Activated gamma-delta T cell (primary cell): ENCODE measurements around the gene SAG.

Source experiments
- DNase-seq: peaks from one replicate; lab custom pipeline; 2025; lab: John Stamatoyannopoulos, UW

Gene SAG

DNA sequence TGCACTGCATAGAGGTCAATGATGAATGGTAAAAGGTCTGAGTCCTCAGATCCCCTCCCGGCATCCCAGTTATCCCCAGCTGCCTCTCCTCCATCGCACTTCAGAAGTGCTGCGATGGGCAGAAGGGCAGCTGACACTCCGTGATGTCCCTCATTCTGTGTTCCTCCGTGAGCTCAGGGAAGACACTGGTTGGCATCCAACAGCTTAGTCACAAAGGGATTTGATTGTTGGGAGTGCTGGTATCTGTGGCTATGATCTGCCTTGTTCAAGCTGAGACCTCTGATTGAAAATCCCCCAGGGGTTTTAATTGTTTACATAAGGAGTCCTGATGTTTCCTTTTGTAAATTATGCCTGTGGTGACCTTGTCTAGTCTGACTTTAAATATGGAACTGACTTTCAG lies 19.0 kb upstream of the SAG start:
- DNase-seq: no peak

GRCh38 chr2:233289648-233290047 lies 18.0 kb upstream of the SAG start:
- no peak for DNase-seq

DNA sequence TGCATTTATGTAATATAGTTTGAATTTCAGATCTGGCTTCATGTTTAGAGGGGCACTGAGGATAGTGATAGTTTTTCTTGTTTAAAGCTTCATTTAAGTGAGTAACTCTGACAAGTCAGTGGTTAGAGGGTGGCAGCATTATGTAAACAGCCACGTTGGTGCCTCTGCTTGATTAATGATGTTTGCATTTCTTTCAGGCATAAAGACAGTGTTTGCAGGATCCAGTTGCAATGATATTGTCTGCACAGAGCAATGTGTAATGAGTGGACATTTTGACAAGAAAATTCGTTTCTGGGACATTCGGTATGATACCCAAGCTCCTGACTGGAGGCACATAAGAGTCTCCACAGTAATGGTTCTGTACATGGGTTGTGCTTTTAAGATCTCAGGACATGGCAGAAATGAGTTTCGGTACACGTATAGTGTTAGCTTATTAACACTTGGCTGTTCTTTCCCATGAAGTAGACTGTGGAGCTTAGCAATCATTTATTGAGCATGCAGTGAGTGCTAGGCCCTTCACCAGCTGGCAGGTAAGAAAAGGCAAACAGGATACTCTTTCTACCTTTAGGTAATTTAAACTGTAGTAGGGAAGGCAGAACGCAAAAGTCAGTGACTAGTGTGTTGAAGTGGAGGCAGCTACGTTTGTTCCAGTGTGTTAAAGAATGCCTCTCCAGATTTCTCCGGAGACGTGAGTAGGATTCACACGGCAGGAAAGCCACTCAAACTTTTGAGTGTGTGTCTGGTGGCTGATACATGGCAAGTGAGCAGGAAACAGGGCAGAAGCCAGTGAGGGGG lies 17.4 kb upstream of the SAG start:
- no peak for DNase-seq

DNA sequence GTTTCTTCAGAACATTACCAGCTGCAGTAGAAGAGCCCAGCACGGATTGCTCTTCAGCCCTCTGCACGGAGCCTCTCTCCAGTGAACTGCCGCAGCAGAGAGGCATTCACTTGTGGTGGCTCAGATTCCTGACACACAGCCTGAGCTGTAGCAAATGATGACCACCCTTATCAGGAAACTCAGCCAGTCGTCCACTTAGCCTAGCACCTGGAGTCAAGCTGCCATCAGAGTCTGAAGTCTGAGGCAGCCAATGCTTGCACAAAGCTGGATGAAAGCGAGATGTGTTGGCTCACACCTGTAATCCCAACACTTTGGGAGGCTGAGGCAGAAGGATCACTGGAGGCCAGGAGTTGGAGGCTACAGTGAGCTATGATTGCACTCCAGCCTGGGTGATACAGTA lies 11.7 kb upstream of the SAG start:
- DNase-seq: no peak

DNA sequence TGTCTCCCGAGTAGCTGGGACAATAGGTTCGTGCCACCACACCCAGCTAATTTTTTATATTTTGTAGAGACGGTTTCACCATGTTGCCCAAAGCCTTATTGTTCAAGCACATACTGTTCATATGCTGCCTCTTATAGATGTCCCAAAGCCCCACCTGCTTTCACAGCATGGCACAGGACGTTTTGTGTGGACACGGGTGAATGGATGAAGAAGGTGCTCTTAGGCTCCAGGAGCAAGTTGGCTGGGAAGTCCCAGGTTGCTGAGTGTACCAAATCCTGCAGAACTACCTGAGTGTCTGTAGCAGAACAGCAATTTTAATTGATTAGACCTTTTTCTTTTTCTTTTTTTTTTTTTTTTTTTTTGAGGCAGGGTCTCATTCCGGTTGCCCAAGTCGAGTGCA lies 10.5 kb upstream of the SAG start:
- no peak for DNase-seq

DNA sequence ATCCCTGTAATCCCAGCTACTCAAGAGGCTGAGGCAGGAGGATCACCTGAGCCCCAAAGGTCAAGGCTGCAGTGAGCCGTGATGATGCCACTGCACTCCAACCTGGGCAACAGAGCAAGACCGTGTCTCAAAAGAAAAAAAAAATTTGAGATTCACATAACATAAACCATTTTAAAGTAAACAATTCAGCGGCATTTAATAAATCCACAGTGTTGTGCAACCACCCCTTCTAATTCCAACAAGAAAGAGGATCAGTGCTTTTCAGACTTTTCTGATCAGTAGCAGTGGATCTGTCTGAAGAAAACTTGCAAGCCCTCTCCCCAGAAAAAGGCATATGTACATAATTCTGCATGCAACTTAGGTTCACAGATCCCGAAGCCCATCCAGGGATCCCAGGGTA lies 7.2 kb upstream of the SAG start:
- no peak for DNase-seq

- no peak for DNase-seq
These were observed 6.4 kb upstream of the SAG start for GRCh38 chr2:233301248-233301647.

DNA sequence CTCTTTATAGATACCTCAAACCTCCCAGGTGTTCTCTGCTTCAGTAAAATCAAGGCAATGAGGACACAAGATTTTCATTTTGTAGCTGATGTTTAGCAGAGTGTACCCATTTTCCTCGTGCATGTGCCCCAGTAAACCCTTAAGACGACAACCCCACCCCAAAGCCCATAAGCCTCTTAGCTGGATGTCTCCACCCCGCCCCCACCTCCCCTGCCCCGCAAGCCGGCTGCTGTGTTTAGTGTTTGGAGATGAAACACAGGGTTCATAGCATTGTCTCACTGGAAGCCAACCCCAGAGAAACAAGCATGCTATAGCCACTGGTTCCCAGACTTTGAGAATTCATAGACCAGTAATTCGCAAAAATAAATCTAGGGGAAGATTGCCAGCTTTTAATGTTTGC lies 5.8 kb upstream of the SAG start:
- no peak for DNase-seq

- DNase-seq: no peak
These were observed 4.4 kb upstream of the SAG start for GRCh38 chr2:233303252-233303651.

DNA sequence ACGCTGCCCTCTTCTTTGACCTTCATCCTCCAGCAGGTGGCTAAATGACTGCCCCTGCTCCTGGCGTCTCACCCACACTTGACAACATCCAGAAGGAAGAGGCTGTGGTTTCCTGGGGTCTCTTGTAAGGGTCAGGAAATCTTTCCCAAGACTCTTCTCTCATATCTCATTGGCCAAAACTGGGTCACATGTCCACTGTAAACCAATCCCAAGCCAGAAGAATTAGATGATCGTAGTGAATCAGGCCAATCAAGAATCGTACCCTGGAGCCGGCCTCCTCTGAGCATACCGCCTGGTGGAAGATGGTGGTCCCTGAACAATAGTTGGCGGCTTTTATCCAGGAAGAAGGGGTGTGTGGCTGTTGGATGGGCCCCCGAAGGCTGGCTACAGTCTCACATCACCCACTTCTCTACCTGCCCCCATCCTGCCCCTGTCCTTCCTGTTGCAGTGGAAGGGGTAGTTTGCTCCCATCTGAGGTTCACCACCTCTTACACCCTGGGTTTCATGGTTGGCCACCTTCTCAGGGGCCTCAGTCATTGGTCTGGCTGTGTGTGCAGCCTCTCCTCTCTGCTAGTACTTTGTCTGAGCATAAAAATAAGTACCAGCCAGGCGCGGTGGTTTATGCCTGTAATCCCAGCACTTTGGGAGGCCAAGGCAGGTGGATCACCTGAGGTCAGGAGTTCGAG lies 3.8 kb downstream of the SAG start:
- no peak for DNase-seq

DNA sequence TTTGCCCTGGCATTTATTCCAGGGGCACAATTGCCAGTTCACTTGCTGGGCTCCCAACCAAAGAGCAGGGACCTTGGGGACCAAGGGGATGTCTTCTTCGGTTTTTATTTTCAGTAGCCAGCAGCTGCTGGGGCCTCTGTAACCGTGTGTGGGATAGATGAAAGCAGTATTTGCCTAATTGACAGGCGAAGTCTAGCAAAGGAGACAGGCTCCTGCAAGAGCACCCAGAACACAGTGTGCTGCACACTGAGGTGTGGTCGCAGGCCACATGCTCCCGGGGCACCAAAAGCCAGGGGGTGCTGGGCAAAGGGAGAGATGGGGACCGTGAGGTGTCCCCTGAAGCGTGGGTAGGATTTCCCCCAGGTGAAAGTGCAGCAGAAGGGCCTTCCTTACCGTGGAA lies 5.3 kb downstream of the SAG start:
- no peak for DNase-seq

- no peak for DNase-seq
These were observed 6.7 kb downstream of the SAG start for GRCh38 chr2:233314180-233314925.

DNA sequence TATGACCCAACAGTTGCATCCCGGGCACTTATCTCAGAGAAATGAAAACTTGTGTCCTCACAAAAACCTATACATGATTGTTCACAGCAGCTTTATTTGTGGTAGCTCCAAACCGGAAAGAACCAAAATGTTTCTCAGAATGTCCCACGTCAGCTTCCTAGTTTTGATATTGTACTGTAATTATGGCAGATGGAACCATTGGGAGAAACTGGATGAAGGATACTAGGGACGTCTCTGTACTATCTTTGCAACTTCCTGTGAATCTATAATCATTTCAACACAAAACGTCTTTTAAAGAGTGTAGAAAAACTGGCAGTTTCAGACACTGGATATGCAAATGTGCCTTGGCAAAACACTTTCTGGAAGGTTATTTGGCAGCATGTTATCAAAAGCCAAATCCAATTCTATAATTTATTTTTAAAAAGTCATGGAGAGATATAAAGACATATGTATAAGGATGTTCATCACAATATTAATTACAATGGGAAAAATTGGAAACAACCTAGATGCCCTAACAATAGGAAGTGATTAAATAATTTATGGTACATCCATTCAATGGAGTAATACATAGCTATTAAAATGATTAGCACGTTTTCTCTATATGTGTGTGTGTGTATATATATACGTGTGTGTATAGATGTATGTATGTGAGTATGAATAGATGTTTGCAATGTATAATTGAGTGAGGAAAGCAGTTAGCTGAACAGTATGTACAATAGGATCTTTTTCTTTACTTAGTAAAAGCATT lies 9.8 kb downstream of the SAG start:
- no peak for DNase-seq

- DNase-seq: no peak
These were observed 11.6 kb downstream of the SAG start for GRCh38 chr2:233319256-233319655.

- no peak for DNase-seq
These were observed 12.9 kb downstream of the SAG start for GRCh38 chr2:233320470-233320869.

- no peak for DNase-seq
These were observed 13.6 kb downstream of the SAG start for GRCh38 chr2:233321166-233321565.

DNA sequence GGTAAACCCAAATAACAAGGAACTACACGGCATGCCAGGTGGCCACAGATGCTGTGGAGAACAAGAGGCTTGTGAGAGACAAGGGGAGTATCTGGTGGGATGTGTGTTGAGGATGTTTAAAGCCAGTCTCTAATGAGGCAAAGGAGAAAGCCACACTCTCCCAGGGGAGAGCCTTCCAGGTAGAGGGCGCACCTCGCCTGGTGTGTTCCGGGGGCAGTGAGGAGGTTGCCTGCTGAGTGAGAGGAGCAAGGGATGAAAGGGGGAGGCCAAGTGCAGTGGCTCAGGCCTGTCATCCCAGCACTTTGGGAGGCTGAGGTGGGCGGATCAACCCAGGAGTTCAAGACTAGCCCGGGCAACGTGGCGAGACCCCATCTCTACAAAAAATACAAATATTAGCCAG lies 16.2 kb downstream of the SAG start:
- DNase-seq: no peak

DNA sequence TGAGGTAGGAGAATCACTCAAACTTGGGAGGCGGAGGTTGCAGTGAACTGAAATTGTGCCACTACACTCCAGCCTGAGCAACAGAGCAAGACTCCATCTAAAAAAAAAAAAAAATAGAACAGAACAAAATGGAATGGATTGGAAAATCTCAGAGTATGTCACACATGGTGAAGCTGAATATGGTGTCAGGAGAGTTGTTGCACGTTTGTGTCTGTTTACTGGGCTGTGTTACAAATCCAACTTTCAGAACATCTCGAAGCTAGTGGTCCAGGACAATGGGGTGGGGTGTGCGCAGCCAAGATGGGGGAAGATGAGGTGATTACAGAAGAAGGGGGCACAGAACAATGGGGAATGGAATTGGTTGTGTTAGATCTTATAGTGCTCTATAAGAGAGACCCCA lies 17.6 kb downstream of the SAG start:
- no peak for DNase-seq

- no peak for DNase-seq
These were observed 18.2 kb downstream of the SAG start for GRCh38 chr2:233325814-233326213.

DNA sequence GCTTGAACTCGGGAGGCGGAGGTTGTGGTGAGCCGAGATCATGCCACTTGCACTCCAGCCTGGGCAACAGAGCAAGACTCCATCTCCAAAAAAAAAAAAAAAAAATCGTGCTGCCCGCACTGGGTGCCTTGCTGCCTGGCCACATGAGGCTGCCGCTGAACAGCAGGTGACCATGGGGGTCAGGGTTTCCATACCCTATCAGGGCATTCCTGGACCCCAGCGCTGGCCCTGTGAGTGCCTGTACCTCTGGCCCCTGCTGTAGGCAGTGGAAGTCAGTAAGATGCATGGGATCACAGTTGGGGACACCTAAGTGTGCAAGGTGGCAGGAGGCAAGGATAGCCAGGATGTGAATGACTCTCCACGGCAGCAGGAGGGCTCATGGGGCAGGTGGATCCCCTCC lies 18.9 kb downstream of the SAG start:
- DNase-seq: no peak

- DNase-seq: no peak
These were observed 21.3 kb downstream of the SAG start for GRCh38 chr2:233328922-233329321.

DNA sequence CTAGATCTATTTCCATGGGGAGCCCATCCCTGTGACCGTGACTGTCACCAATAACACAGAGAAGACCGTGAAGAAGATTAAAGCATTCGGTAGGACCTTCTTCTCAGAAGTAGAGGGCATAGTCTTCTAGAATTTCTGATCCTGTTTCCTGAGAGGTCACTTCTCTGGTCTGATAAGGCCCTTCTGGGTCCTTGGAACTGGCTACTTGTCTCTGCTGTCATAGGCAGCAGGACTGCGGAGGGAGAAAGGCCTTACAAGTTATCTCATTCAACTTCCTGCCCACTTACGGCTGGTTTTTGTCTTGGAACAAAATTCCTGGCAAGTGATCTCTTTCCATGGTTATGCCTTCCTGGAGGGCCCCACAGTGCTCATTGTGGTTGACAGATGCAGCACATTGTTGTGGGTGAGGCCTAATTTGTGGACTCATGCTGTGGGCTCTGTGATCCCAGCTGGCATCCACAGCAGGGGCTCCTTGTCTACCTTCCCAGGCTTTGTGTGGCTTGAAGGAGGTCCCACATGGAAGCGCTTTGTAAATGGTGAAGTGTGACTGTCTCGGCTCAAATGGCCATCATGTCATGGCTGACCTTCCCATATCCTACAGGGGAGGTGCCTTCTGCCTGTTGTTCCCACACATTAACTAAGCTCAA lies 22.0 kb downstream of the SAG start:
- DNase-seq: no peak
